H1 (cell line): ENCODE results near the gene TARP.

Experiments used
- CTCF ChIA-PET: fragments of 300-600 bp; sonication (Branson Sonifier 250); formaldehyde crosslinking; loops from one replicate; lab custom pipeline; 2021; ENCODE audit not compliant: partially characterized antibody; lab: Charles Lee
- POLR2A ChIA-PET: fragments of 300-600 bp; sonication (Branson Sonifier 250); formaldehyde crosslinking; loops from one replicate; lab custom pipeline; 2021; ENCODE audit warnings: inconsistent platforms; ENCODE audit not compliant: partially characterized antibody; lab: Charles Lee
- DNase-seq, 2 experiments: peaks; one replicate each; pipeline versions ENCODE4 v3.0.0 to v3.0.0-alpha.2; 2010 to 2022; ENCODE audit warnings: low spot score in 2 of 2, low read depth in 1 of 2, mixed read lengths in 1 of 2
- FAIRE-seq: peaks from 2 replicates; lab custom pipeline; 2011; peaks lifted over from hg19 to GRCh38; lab: Jason Lieb, UNC
- H2AFZ ChIP-seq: 2 replicates; pipeline ENCODE4 v1.8.1; 2012; ENCODE audit warnings: low read length, inconsistent platforms
- H2AK5ac ChIP-seq: 2 replicates; pipeline ENCODE4 v1.6.1; 2013; ENCODE audit warnings: low read depth, low read length
- H2BK120ac ChIP-seq: replicated peaks from 2 replicates; pipeline ENCODE3; 2013; ENCODE audit warnings: low read depth, low read length, inconsistent platforms
- H2BK12ac ChIP-seq: 2 replicates; pipeline ENCODE4 v1.6.1; 2013; ENCODE audit warnings: low read depth, low read length
- H2BK15ac ChIP-seq: 2 replicates; pipeline ENCODE4 v1.6.1; 2013; ENCODE audit warnings: low read length
- H2BK20ac ChIP-seq: 2 replicates; pipeline ENCODE4 v1.6.1; 2013; ENCODE audit warnings: low read length
- H2BK5ac ChIP-seq: 2 replicates; pipeline ENCODE4 v1.6.1; 2013; ENCODE audit warnings: low read depth, low read length
- H3K14ac ChIP-seq: 2 replicates; pipeline ENCODE4 v1.6.1; 2013; ENCODE audit warnings: inconsistent platforms; ENCODE audit not compliant: insufficient read length
- H3K18ac ChIP-seq: 2 replicates; pipeline ENCODE4 v1.6.1; 2013; ENCODE audit warnings: low read length; ENCODE audit errors: extremely low read depth
- H3K23ac ChIP-seq: 2 replicates; pipeline ENCODE4 v1.6.1; 2013; ENCODE audit warnings: inconsistent platforms; ENCODE audit not compliant: insufficient read length
- H3K23me2 ChIP-seq: 2 replicates; pipeline ENCODE4 v1.6.1; 2013; ENCODE audit warnings: low read depth, low read length
- H3K27ac ChIP-seq: 2 replicates; pipeline ENCODE4 v1.6.1; 2011; ENCODE audit warnings: low read depth, low read length, inconsistent platforms
- H3K27me3 ChIP-seq, 4 experiments: replicated peaks in 1 of 4; 1 replicate in 1 of 4; 2 replicates in 3 of 4; pipeline versions ENCODE4 v1.6.1 to v1.8.1; 2011 to 2013; ENCODE audit warnings: low read length in 3 of 4, mild to moderate bottlenecking in 3 of 4, inconsistent platforms in 2 of 4, mixed read lengths in 2 of 4, moderate library complexity in 1 of 4; ENCODE audit not compliant: control insufficient read depth in 3 of 4, insufficient read depth in 3 of 4; ENCODE audit errors: extremely low read depth in 1 of 4
- H3K36me3 ChIP-seq, 4 experiments: 2 replicates each; pipeline versions ENCODE4 v1.6.1 to v1.8.1; 2011 to 2013; ENCODE audit warnings: mild to moderate bottlenecking in 4 of 4, low read length in 3 of 4, moderate library complexity in 2 of 4, control low read depth in 1 of 4, inconsistent platforms in 1 of 4; ENCODE audit not compliant: insufficient read depth in 4 of 4, control insufficient read depth in 2 of 4
- H3K4ac ChIP-seq: replicated peaks from 2 replicates; pipeline ENCODE3; 2013; ENCODE audit warnings: low read length, low read depth, mixed read lengths, inconsistent platforms; ENCODE audit not compliant: insufficient read length
- H3K4me1 ChIP-seq, 4 experiments: replicated peaks in 1 of 4; 1 replicate in 1 of 4; 2 replicates in 3 of 4; pipeline versions ENCODE4 v1.6.1 to v1.8.1; 2011 to 2013; ENCODE audit warnings: low read length in 3 of 4, inconsistent platforms in 2 of 4, mixed read lengths in 1 of 4; ENCODE audit not compliant: insufficient read depth in 4 of 4, control insufficient read depth in 3 of 4
- H3K4me2 ChIP-seq, 2 experiments: 2 replicates each; pipeline versions ENCODE4 v1.6.1 to v1.8.1; 2011 to 2013; ENCODE audit warnings: low read depth in 2 of 2, low read length in 2 of 2, control low read depth in 1 of 2, inconsistent platforms in 1 of 2, mild to moderate bottlenecking in 1 of 2; ENCODE audit not compliant: insufficient read depth in 1 of 2
- H3K4me3 ChIP-seq, 4 experiments: fragments of 200-600, 300-600 bp in 1 of 4; sonication (generic), shearing (Covaris generic), sonication (Bioruptor Twin) in 1 of 4; 2 replicates each; pipeline versions ENCODE4 v1.5.1 to v1.8.1; 2011 to 2016; ENCODE audit warnings: low read length in 4 of 4, low read depth in 3 of 4, control low read depth in 2 of 4, inconsistent platforms in 2 of 4, mild to moderate bottlenecking in 2 of 4, mixed read lengths in 1 of 4, moderate library complexity in 1 of 4; ENCODE audit not compliant: insufficient read depth in 2 of 4; ENCODE audit errors: extremely low read depth in 1 of 4
- H3K56ac ChIP-seq: replicated peaks from 2 replicates; pipeline ENCODE3; 2013; ENCODE audit warnings: low read depth, mild to moderate bottlenecking, mixed read lengths, low read length, inconsistent platforms; ENCODE audit not compliant: insufficient read length
- H3K79me1 ChIP-seq: 2 replicates; pipeline ENCODE4 v1.6.1; 2013; ENCODE audit warnings: low read depth, low read length, control low read depth
- H3K79me2 ChIP-seq, 2 experiments: 2 replicates each; pipeline versions ENCODE4 v1.6.1 to v1.8.1; 2012 to 2013; ENCODE audit warnings: low read length in 2 of 2, mild to moderate bottlenecking in 2 of 2, inconsistent platforms in 1 of 2; ENCODE audit not compliant: insufficient read depth in 2 of 2, control insufficient read depth in 1 of 2
- H3K9ac ChIP-seq, 4 experiments: replicated peaks in 1 of 4; 1 replicate in 1 of 4; 2 replicates in 3 of 4; pipeline versions ENCODE4 v1.6.1 to v1.8.1; 2011 to 2013; ENCODE audit warnings: low read depth in 3 of 4, low read length in 3 of 4, control low read depth in 2 of 4, mild to moderate bottlenecking in 2 of 4, moderate library complexity in 2 of 4, inconsistent platforms in 1 of 4; ENCODE audit errors: extremely low read depth in 1 of 4
- H3K9me3 ChIP-seq, 2 experiments: 2 replicates each; pipeline versions ENCODE4 v1.6.1 to v1.8.1; 2012 to 2013; ENCODE audit warnings: mild to moderate bottlenecking in 2 of 2, moderate library complexity in 2 of 2, control low read depth in 1 of 2, inconsistent platforms in 1 of 2, low read depth in 1 of 2, low read length in 1 of 2, mixed read lengths in 1 of 2; ENCODE audit not compliant: insufficient read depth in 2 of 2
- H4K20me1 ChIP-seq, 2 experiments: replicated peaks in 1 of 2; 2 replicates each; pipeline versions ENCODE3 to v1.8.1; 2011 to 2013; ENCODE audit warnings: inconsistent platforms in 2 of 2, low read length in 2 of 2, mild to moderate bottlenecking in 1 of 2; ENCODE audit not compliant: insufficient read depth in 2 of 2, control insufficient read depth in 1 of 2
- H4K5ac ChIP-seq: 2 replicates; pipeline ENCODE4 v1.6.1; 2013; ENCODE audit warnings: low read length, low read depth, mixed read lengths, inconsistent platforms; ENCODE audit not compliant: insufficient read length
- H4K8ac ChIP-seq: 2 replicates; pipeline ENCODE4 v1.8.0; 2013; ENCODE audit warnings: mild to moderate bottlenecking, moderate library complexity, low read length, inconsistent platforms; ENCODE audit not compliant: insufficient read depth; ENCODE audit errors: extremely low read depth
- H4K91ac ChIP-seq: replicated peaks from 2 replicates; pipeline ENCODE3; 2013; ENCODE audit warnings: low read length, mixed read lengths, inconsistent platforms; ENCODE audit not compliant: insufficient read length
- CEBPB ChIP-seq: IDR thresholded peaks from 2 replicates; pipeline ENCODE4 v1.6.1; 2012; ENCODE audit warnings: low read depth, low read length
- CTCF ChIP-seq, 3 experiments: IDR thresholded peaks; 1 replicate in 2 of 3; 2 replicates in 1 of 3; pipeline versions ENCODE4 v1.5.1 to v1.6.1; 2011; ENCODE audit warnings: low read length in 3 of 3, mild to moderate bottlenecking in 3 of 3, inconsistent platforms in 2 of 3, low read depth in 1 of 3, moderate library complexity in 1 of 3; ENCODE audit not compliant: insufficient read depth in 1 of 3; ENCODE audit errors: control extremely low read depth in 1 of 3
- EP300 ChIP-seq, 2 experiments: IDR thresholded peaks; 1 replicate in 1 of 2; 2 replicates in 1 of 2; pipeline ENCODE4 v1.6.1; 2011 to 2012; ENCODE audit warnings: low read depth in 2 of 2, low read length in 2 of 2, mild to moderate bottlenecking in 2 of 2, borderline replicate concordance in 1 of 2, inconsistent platforms in 1 of 2, moderate library complexity in 1 of 2
- RAD21 ChIP-seq, 2 experiments: IDR thresholded peaks in 1 of 2; conservative IDR thresholded peaks in 1 of 2; 2 replicates each; pipeline ENCODE4 v1.6.1; 2011; ENCODE audit warnings: low read depth in 2 of 2, low read length in 2 of 2, improper control_type of control experiment in 1 of 2, inconsistent platforms in 1 of 2, mild to moderate bottlenecking in 1 of 2, moderate library complexity in 1 of 2
- RXRA ChIP-seq: IDR thresholded peaks from 2 replicates; pipeline ENCODE4 v1.6.1; 2011; ENCODE audit warnings: low read depth, mild to moderate bottlenecking, low read length, moderate library complexity; ENCODE audit not compliant: insufficient read depth
- SP4 ChIP-seq: IDR thresholded peaks from 2 replicates; pipeline ENCODE4 v1.6.1; 2012; ENCODE audit warnings: low read length, inconsistent platforms
- TAF1 ChIP-seq: IDR thresholded peaks from 2 replicates; pipeline ENCODE4 v1.6.1; 2011; ENCODE audit warnings: mild to moderate bottlenecking, low read depth, low read length
- WGBS, 2 experiments: shearing (Covaris generic) in 1 of 2; methylation state at CpG; one replicate each; pipeline versions ENCODE4 v1.1.6 to v1.1.7; 2013 to 2015; ENCODE audit warnings: low lambda C conversion rate in 2 of 2, mixed read lengths in 2 of 2, inconsistent platforms in 1 of 2, low coverage in 1 of 2, missing lambda C conversion rate in 1 of 2; ENCODE audit not compliant: insufficient replicate concordance in 2 of 2, insufficient coverage in 1 of 2, insufficient read length in 1 of 2; ENCODE audit errors: extremely low coverage in 1 of 2, missing lambda C conversion rate in 1 of 2; 5-methylcytosine and 5-hydroxymethylcytosine counted together

TARP gene

DNA sequence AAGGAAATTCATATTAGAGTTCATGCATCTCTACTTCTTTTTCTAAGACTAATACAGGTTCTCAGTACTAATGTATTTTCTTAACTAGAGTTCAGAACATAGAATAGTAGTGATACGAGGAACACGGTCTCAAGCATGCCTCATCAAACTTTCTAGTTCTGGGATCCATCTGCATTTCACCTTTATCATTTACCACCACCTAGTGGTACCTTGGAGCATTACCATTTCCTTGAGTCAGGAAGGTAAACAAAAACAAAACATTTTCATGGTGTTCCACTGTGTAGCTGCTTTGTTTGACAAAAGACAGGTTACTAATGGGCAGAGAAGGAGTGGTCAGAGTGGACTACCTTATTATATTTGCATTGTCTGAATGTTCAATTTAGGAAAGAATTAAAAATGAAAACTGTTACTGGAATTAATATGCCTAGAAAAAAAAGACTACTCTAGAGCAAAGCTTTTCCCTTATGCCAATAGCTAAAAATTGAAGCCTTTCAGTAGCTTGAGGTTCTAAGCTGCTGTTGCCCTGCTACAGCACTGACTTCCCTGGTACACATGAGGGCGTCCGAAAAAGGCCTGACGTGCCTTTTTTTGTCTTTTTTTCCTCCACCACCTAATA, 50.8 kb downstream of the TARP start:
- no peak overlapping the region for H2AFZ ChIP-seq
- no peak overlapping the region for H2AK5ac ChIP-seq
- H4K8ac ChIP-seq = no peak overlapping the region
- ChIA-PET CTCF (interaction anchor here (0.6 to 5.6 kb wide), 41 partner anchors 10 to 1002 kb away, joined by 3 to 51 read pairs (median 4); partner anchors contain the start of genes EPDR1, SFRP4 and TARP), POLR2A (no interaction called here)
- no peak overlapping the region for H2BK20ac ChIP-seq
- H3K36me3 ChIP-seq = peaks cover 0 to 17% (median 14%) of the 10 kb centered on the region in 4 experiments; a peak in 6 of 8 replicates
- H3K14ac ChIP-seq = no peak overlapping the region
- H3K9me3 ChIP-seq = no peaks in the 10 kb centered on the region
- no peaks in the 10 kb centered on the region for H3K79me1 ChIP-seq
- H4K91ac ChIP-seq = no peak overlapping the region
- no peaks in the 10 kb centered on the region for H3K27me3 ChIP-seq
- DNase-seq (no peak), FAIRE-seq (peak; percentile 48)
- no peak overlapping the region for H4K5ac ChIP-seq
- 93% methylated on average over 5 of the region's 5 CpGs; no CpG with 5 or more reads in 1 of the 2 experiments for WGBS, 2 experiments
- no peaks in the 10 kb centered on the region for H3K79me2 ChIP-seq
- H3K23me2 ChIP-seq = no peaks in the 10 kb centered on the region
- H3K18ac ChIP-seq = no peak overlapping the region
- no peak overlapping the region for H3K4me3 ChIP-seq
- H2BK5ac ChIP-seq = no peak overlapping the region
- no peak overlapping the region for H3K4me2 ChIP-seq
- no peak overlapping the region for H2BK120ac ChIP-seq
- no peak overlapping the region for H2BK12ac ChIP-seq
- TF ChIP-seq TAF1 (no peak), CTCF (IDR thresholded peaks at IDR 0.05; ENCODE audit: control extremely low read depth in 1 of 3, insufficient read depth in 1 of 3, low read depth in 1 of 3, low read length in 3 of 3) (peak in 2 of 3 experiments; percentile 77 to 80; a peak in 3 of 4 replicates), CEBPB (no peak), EP300 (IDR thresholded peaks at IDR 0.05; ENCODE audit: borderline replicate concordance in 1 of 2, low read depth in 2 of 2, low read length in 2 of 2) (no peak), SP4 (no peak), RAD21 (IDR thresholded peaks at IDR 0.05 in 1 of 2, conservative IDR thresholded peaks at IDR 0.05 in 1 of 2; ENCODE audit: low read depth in 2 of 2, low read length in 2 of 2) (peak; percentile 87 to 88), RXRA (no peak)
- no peaks in the 10 kb centered on the region for H3K4me1 ChIP-seq
- no peak overlapping the region for H2BK15ac ChIP-seq
- H3K27ac ChIP-seq = no peak overlapping the region
- H4K20me1 ChIP-seq = no peaks in the 10 kb centered on the region
- no peak overlapping the region for H3K56ac ChIP-seq
- H3K23ac ChIP-seq = no peak overlapping the region
- no peak overlapping the region for H3K4ac ChIP-seq
- H3K9ac ChIP-seq = no peak overlapping the region
